HG02852 (cell line): ENCODE measurements around the gene C1QA.

Experiments
- ATAC-seq: cut with Tn5 transposase; IDR thresholded peaks from one replicate; pipeline ENCODE4 v1.9.1; 2021; ENCODE audit warnings: mild to moderate bottlenecking, moderate library complexity; ENCODE audit not compliant: unreplicated experiment

Gene C1QA, protein sequence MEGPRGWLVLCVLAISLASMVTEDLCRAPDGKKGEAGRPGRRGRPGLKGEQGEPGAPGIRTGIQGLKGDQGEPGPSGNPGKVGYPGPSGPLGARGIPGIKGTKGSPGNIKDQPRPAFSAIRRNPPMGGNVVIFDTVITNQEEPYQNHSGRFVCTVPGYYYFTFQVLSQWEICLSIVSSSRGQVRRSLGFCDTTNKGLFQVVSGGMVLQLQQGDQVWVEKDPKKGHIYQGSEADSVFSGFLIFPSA

DNA sequence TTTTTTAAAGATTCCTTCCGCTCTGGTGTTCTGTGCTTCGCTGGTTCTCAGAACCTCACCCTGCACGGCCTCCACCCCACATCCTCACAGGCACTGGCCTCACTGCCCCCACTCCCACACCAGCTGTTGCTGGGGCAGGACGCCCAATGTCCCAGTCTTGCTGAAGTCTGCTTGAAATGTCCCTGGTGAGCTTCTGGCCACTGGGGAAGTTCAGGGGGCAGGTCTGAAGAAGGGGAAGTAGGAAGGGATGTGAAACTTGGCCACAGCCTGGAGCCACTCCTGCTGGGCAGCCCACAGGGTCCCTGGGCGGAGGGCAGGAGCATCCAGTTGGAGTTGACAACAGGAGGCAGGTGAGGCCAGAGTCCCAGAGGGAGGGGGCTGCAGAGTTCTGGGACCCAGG is at the start of gene C1QA:
C1QA (plus strand) TSS at position 276 of the 400 bp plus-strand sequence. CDS start 989 bp downstream, outside the sequence.
- ATAC-seq = no peak

DNA sequence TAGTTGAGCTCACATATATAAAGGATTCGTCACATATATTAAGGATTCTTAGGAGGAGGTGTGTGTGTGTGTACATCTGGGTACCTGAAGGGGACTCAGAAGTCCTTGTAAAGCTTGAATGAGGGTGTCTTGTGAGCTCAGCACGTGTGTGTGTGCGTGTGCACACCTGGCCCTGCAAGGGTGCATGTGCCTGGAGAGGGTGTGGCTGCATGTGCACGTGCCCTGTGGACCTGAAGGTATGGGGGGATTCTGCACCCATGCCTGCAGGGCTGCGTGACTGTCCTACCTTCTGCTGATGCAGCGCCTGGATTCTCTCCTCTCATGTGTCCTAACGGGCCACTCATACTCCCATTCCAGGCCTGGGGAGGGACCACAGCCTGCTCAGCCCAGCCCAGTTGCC is 49.2 kb upstream of the C1QA start:
- ATAC-seq = no peak

DNA sequence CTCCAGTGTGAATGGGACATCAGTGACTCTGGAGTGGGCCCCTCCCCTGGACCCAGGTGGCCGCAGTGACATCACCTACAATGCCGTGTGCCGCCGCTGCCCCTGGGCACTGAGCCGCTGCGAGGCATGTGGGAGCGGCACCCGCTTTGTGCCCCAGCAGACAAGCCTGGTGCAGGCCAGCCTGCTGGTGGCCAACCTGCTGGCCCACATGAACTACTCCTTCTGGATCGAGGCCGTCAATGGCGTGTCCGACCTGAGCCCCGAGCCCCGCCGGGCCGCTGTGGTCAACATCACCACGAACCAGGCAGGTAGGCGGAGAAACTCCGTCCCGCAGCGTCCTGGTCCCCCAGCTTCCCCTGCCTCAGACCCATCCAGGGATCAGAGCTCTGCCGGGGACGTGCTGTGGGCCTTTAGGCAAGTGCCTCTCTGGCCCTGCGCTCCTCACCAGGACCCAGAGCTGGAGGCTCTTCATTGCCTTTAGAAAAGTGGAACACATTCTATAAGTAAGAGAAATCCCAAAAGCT is 47.5 kb upstream of the C1QA start:
- ATAC-seq = no peak

DNA sequence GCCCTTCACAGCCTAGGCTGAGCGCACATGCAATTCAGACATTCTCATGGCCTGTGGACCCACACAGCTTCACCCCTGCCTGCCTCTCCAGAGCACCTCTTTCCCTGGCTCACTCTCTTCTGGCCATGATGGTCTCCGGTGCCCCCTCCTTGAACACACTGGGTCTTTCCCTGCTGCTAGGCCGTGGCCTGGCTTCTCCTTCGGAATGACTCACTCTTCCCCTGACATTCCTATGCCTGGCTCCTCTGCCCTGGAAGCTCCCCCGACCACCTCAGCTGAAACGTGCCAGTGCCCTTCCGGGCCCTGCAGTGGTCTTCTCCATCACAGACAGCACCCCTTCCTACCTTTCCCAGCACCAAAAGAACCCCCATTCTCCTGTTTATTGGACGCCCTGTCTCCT is 44.9 kb upstream of the C1QA start:
- no peak for ATAC-seq

DNA sequence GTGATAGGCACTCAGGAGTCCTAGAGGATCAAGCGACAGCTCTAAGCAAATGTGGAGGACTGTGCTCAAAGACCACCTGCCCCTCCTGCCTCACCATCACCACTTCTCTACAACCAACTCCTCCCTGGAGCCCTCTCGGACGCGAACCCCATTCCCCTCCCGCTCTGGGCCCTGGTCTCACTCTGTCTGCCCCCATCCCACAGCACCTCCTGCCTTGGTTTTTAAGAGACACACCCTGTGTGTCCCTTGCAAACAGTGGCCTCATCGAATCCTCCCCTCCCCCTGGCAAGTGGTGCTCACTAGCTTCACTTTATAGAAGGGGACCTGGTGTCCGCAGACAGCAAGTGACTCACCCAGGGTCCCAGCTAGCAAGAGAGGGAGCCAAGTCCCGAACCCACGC is 44.4 kb upstream of the C1QA start:
- ATAC-seq = no peak

DNA sequence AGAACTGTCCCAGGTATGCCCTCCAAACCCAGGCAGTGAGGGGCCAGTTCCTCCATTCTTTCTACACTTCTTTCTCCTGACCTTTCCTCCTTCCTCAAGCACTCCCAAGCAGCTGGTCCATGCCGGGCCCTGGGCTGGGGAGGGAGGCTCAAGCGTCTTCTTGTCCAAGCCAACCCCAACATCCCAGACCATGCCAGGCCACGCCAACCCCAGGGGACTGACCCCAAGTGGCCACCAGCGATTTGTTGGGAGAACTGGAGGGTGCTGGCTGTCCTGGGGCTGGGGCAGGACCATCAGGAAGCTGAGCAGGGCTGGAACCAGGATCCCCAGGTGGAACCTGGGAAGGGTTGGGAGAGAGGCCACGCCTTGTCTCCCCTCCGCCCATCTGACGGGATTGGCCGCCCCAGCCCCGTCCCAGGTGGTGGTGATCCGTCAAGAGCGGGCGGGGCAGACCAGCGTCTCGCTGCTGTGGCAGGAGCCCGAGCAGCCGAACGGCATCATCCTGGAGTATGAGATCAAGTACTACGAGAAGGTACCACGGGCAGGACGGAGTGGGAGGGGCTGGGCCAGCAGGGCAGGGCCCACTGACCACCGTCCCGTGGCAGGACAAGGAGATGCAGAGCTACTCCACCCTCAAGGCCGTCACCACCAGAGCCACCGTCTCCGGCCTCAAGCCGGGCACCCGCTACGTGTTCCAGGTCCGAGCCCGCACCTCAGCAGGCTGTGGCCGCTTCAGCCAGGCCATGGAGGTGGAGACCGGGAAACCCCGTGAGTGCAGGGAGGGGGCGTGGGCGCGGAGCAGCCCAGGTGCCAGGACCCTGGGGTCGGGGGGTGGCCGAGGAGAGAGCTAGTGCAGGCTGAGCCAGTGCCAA is 43.3 kb upstream of the C1QA start:
- ATAC-seq = no peak

DNA sequence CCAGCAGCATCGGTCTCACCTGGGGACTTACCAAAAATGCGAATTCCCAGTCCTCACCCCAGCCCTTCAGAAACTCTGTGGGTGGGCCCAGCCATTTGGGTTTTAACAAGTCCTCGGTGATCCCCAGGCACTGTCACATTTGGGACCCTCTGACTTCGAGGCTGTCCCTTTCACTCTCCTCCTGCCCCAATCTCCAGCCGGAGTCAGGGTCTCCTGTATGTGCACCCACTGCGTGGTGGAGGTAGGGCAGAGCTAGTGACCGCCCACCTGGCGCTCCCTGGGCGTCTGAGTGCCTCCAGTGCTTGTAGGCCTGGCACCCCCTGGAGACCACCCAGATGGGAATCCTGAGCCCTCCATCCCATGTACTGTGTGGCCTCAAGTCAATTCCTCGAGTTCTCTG is 42.0 kb upstream of the C1QA start:
- no peak for ATAC-seq

DNA sequence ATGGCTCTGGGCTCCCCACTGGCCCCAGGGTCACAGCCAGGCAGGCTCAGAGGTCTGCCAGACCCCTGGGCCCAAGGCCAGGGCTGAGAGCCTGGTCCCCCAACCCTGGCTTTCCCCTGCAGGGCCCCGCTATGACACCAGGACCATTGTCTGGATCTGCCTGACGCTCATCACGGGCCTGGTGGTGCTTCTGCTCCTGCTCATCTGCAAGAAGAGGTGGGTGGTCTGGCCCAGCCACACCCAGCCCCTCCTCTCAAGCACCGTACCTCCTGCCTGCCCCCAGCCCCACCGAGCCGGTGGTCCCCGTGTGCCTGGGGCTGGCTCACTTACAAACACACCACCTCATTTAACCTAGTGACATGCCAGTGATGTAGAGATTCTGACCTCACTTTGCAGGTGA is 41.3 kb upstream of the C1QA start:
- no peak for ATAC-seq

DNA sequence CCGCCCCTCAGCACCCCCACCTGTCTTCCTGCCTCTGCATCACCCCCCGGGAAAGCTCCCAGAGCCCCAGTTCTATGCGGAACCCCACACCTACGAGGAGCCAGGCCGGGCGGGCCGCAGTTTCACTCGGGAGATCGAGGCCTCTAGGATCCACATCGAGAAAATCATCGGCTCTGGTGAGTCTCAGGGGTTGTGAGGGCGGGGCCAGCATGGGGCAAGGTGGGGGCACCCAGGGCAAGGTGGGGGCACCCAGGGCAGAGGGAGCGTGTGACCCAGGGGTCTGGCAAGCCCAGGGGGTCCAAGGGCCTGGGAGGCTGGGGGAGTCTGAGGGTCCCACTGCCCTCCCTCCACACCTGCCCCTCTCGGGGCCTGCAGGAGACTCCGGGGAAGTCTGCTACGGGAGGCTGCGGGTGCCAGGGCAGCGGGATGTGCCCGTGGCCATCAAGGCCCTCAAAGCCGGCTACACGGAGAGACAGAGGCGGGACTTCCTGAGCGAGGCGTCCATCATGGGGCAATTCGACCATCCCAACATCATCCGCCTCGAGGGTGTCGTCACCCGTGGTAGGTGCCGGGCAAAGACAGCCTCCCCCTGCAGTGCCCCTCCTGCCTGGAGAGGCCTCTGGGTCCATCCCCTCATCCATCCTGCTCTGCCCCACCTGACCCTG is 39.0 kb upstream of the C1QA start:
- no peak for ATAC-seq

DNA sequence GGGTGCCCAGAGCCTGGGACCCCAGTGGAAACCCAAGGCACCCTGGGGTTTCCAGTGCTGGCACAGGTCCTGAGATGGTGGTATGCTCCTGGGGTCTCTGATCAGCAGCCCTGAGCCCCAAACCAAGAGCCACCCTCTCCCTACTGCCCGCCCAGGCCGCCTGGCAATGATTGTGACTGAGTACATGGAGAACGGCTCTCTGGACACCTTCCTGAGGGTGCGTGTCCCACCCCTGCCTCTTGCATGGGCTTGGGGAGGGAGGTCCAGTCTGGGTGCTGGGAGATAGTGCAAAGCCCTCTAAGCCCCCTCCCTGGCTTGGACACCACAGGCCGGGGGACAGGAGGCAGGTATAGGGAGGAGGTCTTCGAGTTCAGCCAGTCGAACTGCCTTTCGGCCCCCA is 38.4 kb upstream of the C1QA start:
- no peak for ATAC-seq

DNA sequence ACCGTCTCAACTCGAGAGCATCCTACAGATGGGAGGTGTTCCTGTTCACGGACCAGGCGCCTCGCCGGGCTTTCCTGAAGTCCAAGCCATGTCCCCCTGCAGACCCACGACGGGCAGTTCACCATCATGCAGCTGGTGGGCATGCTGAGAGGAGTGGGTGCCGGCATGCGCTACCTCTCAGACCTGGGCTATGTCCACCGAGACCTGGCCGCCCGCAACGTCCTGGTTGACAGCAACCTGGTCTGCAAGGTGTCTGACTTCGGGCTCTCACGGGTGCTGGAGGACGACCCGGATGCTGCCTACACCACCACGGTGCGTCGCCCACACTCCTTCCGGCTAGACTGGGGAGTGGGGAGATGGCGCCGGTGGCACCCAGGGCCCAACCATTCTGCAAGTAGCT is 37.7 kb upstream of the C1QA start:
- ATAC-seq = no peak

DNA sequence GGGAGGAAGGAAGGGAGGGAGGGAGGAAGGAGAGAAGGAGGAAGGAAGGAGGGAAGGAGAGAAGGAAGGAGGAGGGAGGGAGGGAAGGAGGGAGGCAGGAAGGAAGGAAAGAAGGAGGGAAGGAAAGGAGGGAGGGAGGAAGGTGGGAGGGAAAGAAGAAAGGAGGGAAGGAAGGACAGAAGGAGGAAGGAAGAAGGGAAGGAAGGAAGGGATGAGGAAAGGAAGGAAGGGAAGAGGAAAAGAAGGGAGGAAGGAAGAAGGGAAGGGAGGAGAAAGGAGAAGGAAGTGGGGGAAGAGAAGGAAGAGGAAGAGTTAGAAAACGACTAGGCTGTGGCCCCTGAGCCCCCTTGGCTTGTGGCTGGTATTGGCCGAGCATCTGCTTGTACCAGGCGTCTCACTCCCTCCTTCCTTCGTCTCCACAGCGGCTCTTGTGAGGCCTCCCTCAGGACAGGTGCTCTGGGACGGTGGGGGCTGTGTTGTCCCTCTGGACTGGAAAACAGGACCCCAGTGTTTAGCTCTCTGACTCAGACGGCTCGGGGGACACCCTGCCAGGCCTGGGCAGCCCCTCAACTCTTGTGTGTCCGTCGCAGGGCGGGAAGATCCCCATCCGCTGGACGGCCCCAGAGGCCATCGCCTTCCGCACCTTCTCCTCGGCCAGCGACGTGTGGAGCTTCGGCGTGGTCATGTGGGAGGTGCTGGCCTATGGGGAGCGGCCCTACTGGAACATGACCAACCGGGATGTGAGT is 36.2 kb upstream of the C1QA start:
- no peak for ATAC-seq

DNA sequence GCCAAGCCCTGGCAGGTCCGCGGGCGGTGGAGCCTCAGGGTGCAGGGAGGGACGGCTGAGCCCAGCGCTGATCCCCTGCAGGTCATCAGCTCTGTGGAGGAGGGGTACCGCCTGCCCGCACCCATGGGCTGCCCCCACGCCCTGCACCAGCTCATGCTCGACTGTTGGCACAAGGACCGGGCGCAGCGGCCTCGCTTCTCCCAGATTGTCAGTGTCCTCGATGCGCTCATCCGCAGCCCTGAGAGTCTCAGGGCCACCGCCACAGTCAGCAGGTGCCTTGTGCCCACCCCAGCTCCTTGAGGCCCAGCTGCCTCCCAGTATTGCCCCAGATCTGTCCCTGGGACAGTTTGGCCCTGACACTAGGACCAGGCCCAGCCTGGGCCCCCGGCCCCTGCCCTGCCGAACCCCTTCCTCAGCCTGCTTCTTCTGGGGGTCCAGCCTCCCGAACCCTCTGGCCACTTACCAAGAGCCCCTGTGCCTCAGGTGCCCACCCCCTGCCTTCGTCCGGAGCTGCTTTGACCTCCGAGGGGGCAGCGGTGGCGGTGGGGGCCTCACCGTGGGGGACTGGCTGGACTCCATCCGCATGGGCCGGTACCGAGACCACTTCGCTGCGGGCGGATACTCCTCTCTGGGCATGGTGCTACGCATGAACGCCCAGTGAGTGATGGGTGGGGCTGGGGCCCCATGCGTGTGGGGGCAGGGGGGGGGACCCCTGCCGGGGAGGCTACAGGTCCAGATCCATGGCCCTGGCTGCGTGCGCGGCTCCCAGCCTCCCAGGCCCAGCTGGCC is 35.4 kb upstream of the C1QA start:
- no peak for ATAC-seq

DNA sequence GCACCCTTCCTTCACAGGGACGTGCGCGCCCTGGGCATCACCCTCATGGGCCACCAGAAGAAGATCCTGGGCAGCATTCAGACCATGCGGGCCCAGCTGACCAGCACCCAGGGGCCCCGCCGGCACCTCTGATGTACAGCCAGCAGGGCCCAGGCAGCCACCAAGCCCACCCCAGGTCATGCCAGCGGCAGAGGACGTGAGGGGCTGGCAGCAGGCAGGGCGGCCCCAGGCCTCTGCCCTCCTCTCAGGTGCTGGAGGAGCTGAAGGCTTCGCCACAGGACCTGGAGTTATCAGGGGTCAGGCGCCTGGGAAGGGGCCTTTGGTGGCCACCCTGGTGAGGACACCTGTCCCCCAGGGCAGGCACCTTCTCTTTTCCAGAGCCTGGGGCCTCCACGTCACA is 34.8 kb upstream of the C1QA start:
- ATAC-seq = no peak

DNA sequence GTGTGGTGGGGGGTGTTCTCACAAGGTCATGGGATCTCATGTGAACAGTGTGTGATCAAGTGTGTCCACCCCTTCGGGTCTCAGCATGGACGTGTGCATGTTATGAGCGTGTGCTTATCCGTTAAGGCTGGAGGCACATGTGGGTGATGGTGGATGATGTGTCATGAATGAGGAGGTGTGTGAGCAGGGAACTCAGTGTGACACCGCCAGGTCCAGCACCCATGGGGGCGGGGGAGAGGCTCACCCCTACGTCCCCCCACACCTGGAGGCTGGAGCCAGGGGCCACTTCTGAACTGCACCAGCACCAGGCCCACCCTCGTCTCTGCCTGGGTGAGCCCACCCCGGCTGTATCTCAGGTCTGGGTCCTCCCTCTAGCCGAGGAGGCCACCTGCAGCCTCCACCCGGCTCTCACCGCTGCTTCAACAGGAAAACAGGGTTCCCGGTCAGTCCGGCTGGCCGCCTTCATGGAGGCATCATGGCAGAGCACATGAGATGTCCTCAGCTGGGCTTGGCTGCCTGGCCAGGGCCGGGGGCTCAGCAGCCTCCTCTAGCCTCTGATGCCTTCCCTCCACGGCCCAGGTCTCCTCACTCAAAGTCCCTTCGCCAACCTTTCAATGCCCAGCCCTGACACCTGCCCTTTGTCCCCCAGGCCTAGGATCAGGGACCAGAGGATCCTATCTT is 34.2 kb upstream of the C1QA start:
- no peak for ATAC-seq

DNA sequence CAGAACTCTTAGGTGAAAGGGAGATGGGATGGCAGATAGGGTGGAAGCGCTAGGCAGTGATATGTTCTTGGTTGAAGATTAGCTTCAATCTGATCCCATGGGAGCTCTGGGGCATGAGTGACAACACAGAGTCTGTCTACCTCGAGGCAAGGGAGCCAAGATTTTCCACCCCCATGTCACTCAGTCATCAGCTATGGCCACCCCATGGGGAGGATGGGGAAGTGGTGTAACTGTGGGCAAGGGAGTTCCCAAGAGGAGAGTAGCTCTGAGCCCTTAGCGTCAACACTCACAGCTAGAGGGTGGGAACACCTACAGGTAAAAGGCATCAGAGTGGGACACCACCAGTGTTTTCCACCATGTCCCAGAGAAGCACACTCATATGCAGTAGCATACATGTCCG is 30.3 kb upstream of the C1QA start:
- no peak for ATAC-seq

DNA sequence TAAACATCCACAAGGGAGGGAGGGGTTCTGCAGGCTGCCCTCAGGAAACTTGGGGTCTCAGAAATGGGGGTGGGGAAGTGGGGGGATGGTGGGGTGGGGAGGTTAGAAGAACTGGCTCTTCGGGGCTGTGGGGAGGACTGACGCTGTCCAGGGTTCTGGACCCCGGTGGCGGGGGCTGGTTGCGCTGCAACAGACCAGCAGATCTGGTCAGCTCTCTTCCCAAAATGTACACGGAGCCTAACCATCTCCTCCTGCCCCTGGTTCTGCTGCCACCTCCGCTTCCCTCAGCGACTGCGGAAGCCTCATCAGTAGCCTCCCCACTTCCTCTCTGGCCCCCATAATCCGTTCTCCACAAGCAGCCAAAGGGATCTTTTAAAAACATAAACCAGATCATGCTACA is 29.3 kb upstream of the C1QA start:
- no peak for ATAC-seq

DNA sequence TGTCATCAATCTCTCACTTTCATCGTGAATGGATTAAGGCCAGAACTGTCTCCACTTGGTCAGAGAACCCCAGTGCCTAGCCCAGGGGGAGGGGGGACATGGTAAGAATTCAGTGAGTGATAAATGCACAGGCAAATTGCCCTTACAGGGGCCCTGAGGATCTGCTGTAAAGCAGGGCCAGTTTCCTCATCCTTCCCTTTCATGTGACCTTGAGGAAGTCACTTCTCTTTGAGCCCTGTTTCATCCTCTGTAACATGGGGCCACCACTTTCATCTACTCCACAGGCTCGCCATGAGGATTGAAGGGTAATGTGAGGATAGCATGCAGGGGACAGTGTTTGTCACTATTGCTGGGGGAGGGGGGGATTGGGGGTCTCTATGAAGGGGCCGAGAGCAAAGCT is 28.1 kb upstream of the C1QA start:
- no peak for ATAC-seq

DNA sequence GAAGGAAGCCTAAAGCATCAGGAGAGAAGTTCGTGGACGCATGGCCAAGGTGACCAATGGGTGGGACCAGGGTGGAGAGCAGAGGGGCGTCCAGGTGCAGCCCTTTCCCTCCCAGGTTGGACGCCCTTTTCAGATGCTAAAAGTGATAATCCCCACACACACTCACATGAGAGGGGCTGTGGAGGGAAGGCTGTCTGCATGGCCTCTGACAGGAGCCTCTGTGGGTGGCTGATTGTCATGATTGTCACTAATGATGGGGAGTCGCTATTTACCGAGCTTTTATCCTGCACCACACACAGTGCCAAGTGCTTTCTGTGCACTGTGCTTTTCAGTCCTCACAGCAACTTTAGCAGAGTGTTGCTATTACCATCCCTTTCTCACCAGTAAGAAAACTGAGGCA is 27.1 kb upstream of the C1QA start:
- no peak for ATAC-seq

DNA sequence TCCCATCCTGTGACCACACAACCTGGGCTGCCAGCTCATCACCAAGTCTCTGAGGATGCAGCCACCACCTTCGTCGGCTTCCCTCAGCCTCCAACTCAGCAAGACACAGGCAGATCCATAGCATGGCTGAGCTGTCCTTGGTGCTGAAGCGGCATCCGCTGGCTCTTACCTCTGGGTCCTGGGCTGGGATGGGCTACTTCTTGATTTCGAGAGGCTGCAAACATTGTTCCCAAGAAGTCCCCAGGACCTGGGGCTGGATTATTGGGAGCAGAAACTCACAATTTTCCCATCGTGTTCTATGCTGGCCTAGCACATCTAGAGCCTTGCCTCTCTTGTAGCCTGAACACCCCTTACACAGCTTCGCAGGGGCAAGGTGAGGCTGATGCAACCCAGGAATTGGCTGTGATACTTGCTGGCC is 24.9 kb upstream of the C1QA start:
- no peak for ATAC-seq
